ENCODE data around the gene MTHFD1L. TPM values are rescaled to one million over a fixed set of nuclear protein-coding genes. Genes with fewer than 3 reads are reported as not detected.

MTHFD1L gene
- total RNA-seq, 3 donors from 2014 or later (not counting 1 experiment from before 2014, with no cell fraction given) = 3.8 to 4.5 (median 4.3) TPM

DNA sequence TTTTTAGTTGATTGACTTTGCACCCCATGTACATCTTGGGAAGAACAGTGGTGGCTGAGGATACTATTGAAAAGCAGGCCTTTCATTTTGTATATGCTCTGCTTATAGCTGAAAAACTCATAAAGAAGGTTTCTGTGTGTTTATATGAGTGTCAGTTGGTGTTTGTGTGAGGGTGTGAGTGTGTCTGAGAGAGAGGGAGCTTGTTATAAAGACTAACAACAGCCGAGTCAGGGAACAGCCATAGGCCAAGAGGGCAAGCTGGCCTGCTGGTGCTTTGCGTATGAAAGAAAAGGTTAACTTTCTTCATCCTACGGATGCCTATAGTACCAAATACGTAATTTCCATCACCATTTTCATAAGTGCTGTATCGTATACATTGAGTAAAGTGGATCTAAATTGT lies 88.3 kb downstream of the MTHFD1L start:
- Mint-ChIP-seq H3K4me3 (no peak overlapping the region), H3K4me1 (no peaks in the 10 kb centered on the region), H3K9me3 (no peaks in the 10 kb centered on the region), H3K27ac (no peak overlapping the region), H3K36me3 (no peaks in the 10 kb centered on the region), H3K27me3 (ENCODE audit: low read depth in 2 of 2) (no peaks in the 10 kb centered on the region)
- H3K4me1 ChIP-seq (ENCODE audit: control insufficient read depth, insufficient read depth, low read length) = no peaks in the 10 kb centered on the region
- TF ChIP-seq, protein P1, sequence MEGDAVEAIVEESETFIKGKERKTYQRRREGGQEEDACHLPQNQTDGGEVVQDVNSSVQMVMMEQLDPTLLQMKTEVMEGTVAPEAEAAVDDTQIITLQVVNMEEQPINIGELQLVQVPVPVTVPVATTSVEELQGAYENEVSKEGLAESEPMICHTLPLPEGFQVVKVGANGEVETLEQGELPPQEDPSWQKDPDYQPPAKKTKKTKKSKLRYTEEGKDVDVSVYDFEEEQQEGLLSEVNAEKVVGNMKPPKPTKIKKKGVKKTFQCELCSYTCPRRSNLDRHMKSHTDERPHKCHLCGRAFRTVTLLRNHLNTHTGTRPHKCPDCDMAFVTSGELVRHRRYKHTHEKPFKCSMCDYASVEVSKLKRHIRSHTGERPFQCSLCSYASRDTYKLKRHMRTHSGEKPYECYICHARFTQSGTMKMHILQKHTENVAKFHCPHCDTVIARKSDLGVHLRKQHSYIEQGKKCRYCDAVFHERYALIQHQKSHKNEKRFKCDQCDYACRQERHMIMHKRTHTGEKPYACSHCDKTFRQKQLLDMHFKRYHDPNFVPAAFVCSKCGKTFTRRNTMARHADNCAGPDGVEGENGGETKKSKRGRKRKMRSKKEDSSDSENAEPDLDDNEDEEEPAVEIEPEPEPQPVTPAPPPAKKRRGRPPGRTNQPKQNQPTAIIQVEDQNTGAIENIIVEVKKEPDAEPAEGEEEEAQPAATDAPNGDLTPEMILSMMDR (IDR thresholded peaks at IDR 0.05) = no peak
- intact Hi-C loops (cut with micrococcal nuclease) = no loop called here
- no peaks in the 10 kb centered on the region for H3K36me3 ChIP-seq (ENCODE audit: control insufficient read depth, insufficient read depth, low read length)
- 97% methylated on average over 2 of the region's 5 CpGs for WGBS (ENCODE audit: insufficient coverage)
- no peak for ATAC-seq
- H3K9me3 ChIP-seq (ENCODE audit: control insufficient read depth, insufficient read depth, low read length) = no peaks in the 10 kb centered on the region
- H3K27me3 ChIP-seq (ENCODE audit: control insufficient read depth, insufficient read depth, low read length) = no peaks in the 10 kb centered on the region
- no peak overlapping the region for H3K4me3 ChIP-seq (ENCODE audit: low read length)
- DNase-seq = no peak
- H3K27ac ChIP-seq (ENCODE audit: low read length) = no peak overlapping the region

DNA sequence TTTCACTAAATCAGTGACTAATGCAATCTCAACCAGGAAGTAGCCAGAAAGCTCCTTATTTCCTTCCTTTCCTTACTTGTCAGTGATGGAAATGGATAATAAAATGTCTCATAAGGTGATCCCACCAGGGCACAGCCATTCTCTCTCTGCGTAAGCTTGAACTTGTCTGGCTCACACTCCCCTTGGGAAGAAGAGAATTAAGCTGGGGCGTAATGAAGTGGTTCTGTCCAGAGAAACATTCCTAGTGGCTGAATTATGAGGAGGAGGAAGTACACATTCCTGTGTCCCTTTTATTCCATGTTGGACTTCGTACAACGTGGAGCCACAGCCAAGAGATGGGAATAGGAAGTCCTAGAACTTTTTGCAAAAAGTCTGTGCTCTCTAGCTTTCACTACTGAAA lies 93.7 kb downstream of the MTHFD1L start:
- TF ChIP-seq, protein P1 (IDR thresholded peaks at IDR 0.05) = no peak
- H3K4me3 Mint-ChIP-seq = no peak overlapping the region
- DNase-seq = no peak
- intact Hi-C loops (cut with micrococcal nuclease) = no loop called here
- no peaks in the 10 kb centered on the region for H3K9me3 Mint-ChIP-seq
- no peaks in the 10 kb centered on the region for H3K9me3 ChIP-seq (ENCODE audit: control insufficient read depth, insufficient read depth, low read length)
- 99% methylated on average over 4 of the region's 4 CpGs for WGBS (ENCODE audit: insufficient coverage)
- no peaks in the 10 kb centered on the region for H3K36me3 ChIP-seq (ENCODE audit: control insufficient read depth, insufficient read depth, low read length)
- no peak for ATAC-seq
- no peaks in the 10 kb centered on the region for H3K4me1 Mint-ChIP-seq
- H3K27me3 Mint-ChIP-seq (ENCODE audit: low read depth in 2 of 2) = no peaks in the 10 kb centered on the region
- H3K27ac ChIP-seq (ENCODE audit: low read length) = no peak overlapping the region
- H3K27ac Mint-ChIP-seq = no peak overlapping the region
- H3K4me3 ChIP-seq (ENCODE audit: low read length) = no peak overlapping the region
- H3K27me3 ChIP-seq (ENCODE audit: control insufficient read depth, insufficient read depth, low read length) = no peaks in the 10 kb centered on the region
- no peaks in the 10 kb centered on the region for H3K36me3 Mint-ChIP-seq
- no peaks in the 10 kb centered on the region for H3K4me1 ChIP-seq (ENCODE audit: control insufficient read depth, insufficient read depth, low read length)

DNA sequence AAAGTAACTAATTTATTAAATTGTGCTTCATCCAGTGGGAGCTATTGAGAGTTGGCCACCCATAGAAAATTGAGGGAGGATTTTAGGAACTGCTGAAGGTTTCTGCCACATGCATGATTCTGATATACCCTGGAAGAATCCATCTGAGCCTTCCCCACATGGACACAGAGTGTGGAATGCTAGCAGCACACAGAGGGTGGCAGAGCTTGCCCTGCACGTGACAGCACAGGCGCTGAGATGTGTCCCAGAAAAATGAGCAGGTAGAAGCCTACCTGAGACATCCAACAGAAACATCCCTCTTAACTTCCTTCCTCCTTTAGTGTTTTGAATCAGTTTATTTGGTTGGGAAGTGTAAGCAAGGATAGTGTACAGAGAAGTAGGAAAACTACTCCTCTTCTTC lies 96.9 kb downstream of the MTHFD1L start:
- no peak for ATAC-seq
- peaks cover 2% of the 10 kb centered on the region for H3K36me3 ChIP-seq (ENCODE audit: control insufficient read depth, insufficient read depth, low read length)
- TF ChIP-seq, protein P1 (IDR thresholded peaks at IDR 0.05) = no peak

DNA sequence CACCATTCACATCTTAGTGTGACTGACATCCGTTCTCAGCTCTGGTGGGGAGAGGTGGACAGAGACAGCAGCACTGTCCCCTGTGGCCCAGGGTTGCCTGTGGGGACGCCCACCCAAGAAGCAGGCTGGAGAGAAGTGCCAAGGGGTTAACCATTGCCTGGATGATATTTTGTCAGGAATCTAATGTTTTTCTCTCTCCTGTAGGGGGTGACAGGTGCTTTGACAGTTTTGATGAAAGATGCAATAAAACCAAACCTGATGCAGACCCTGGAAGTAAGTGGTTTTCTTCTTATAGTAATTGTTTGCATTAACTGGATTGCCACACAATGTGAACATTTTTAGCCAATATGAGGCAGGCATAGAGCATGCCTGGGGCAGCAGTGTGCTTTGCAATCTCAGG lies 99.3 kb downstream of the MTHFD1L start:
- Histone ChIP-seq H3K9me3 (ENCODE audit: control insufficient read depth, insufficient read depth, low read length) (no peaks in the 10 kb centered on the region), H3K27ac (ENCODE audit: low read length) (no peak overlapping the region), H3K27me3 (ENCODE audit: control insufficient read depth, insufficient read depth, low read length) (no peaks in the 10 kb centered on the region), H3K36me3 (ENCODE audit: control insufficient read depth, insufficient read depth, low read length) (peaks cover 2% of the 10 kb centered on the region), H3K4me1 (ENCODE audit: control insufficient read depth, insufficient read depth, low read length) (no peaks in the 10 kb centered on the region), H3K4me3 (ENCODE audit: low read length) (no peak overlapping the region)
- ATAC-seq (no peak), DNase-seq (no peak)
- Mint-ChIP-seq H3K4me3 (no peak overlapping the region), H3K36me3 (no peaks in the 10 kb centered on the region), H3K27me3 (ENCODE audit: low read depth in 2 of 2) (no peaks in the 10 kb centered on the region), H3K4me1 (no peaks in the 10 kb centered on the region), H3K9me3 (no peaks in the 10 kb centered on the region), H3K27ac (no peak overlapping the region)
- intact Hi-C loops (cut with micrococcal nuclease) = no loop called here
- WGBS (ENCODE audit: insufficient coverage) = 92% methylated on average over 2 of the region's 2 CpGs
- TF ChIP-seq, protein P1 (IDR thresholded peaks at IDR 0.05) = no peak

More for the DNA sequence above, 96.9 kb downstream of the MTHFD1L start:
- no peak for DNase-seq
- H3K27me3 ChIP-seq (ENCODE audit: control insufficient read depth, insufficient read depth, low read length) = no peaks in the 10 kb centered on the region
- 100% methylated on average over 2 of the region's 2 CpGs for WGBS (ENCODE audit: insufficient coverage)
- intact Hi-C loops (cut with micrococcal nuclease) = no loop called here
- H3K27me3 Mint-ChIP-seq (ENCODE audit: low read depth in 2 of 2) = no peaks in the 10 kb centered on the region
- H3K4me3 Mint-ChIP-seq = no peak overlapping the region
- H3K4me1 ChIP-seq (ENCODE audit: control insufficient read depth, insufficient read depth, low read length) = no peaks in the 10 kb centered on the region
- H3K4me3 ChIP-seq (ENCODE audit: low read length) = no peak overlapping the region
- no peaks in the 10 kb centered on the region for H3K36me3 Mint-ChIP-seq
- no peaks in the 10 kb centered on the region for H3K9me3 ChIP-seq (ENCODE audit: control insufficient read depth, insufficient read depth, low read length)
- H3K27ac ChIP-seq (ENCODE audit: low read length) = no peak overlapping the region
- no peak overlapping the region for H3K27ac Mint-ChIP-seq
- no peaks in the 10 kb centered on the region for H3K9me3 Mint-ChIP-seq
- no peaks in the 10 kb centered on the region for H3K4me1 Mint-ChIP-seq
